OCI-LY7 (cell line): ENCODE data around the gene DGUOK. TPM values are rescaled to one million over a fixed set of nuclear protein-coding genes. Genes with fewer than 3 reads are reported as not detected.

ENCODE experiments used
- BruUV-seq: library from RNA; stranded (reverse); fragments of 400-500 nt; replicated peaks from 2 replicates; lab custom pipeline; 2021; lab: Mats Ljungman, UMichigan
- CTCF ChIA-PET: fragments of 300-600 bp; sonication (Branson Sonifier 250); formaldehyde crosslinking; loops from one replicate; lab custom pipeline; 2022; ENCODE audit warnings: antibody characterized with exemption; ENCODE audit not compliant: unreplicated experiment; lab: Charles Lee
- POLR2A ChIA-PET: fragments of 300-600 bp; sonication (Branson Sonifier 250); formaldehyde crosslinking; loops from one replicate; lab custom pipeline; 2022; ENCODE audit warnings: antibody characterized with exemption; lab: Charles Lee
- DNase-seq: peaks from one replicate; pipeline ENCODE4 v3.0.0-alpha.2; 2015; ENCODE audit warnings: low spot score
- H2AFZ ChIP-seq: fragments of 200-600 bp; sonication (generic), shearing (Covaris generic); 2 replicates; pipeline ENCODE4 v1.6.1; 2014; ENCODE audit warnings: mild to moderate bottlenecking, antibody characterized with exemption, low read length, moderate library complexity
- H3K27ac ChIP-seq: fragments of 200-600 bp; sonication (generic); 2 replicates; pipeline ENCODE4 v1.5.1; 2014; ENCODE audit warnings: mixed run types, low read depth, mild to moderate bottlenecking, moderate library complexity, low read length, inconsistent platforms; ENCODE audit not compliant: poor library complexity, severe bottlenecking
- H3K36me3 ChIP-seq: fragments of 200-600 bp; sonication (generic); 2 replicates; pipeline ENCODE4 v1.6.1; 2014; ENCODE audit warnings: mild to moderate bottlenecking, antibody characterized with exemption, low read length, moderate library complexity, mixed read lengths; ENCODE audit not compliant: insufficient read depth
- H3K4me1 ChIP-seq: fragments of 200-600 bp; sonication (generic); 2 replicates; pipeline ENCODE4 v1.5.1; 2014; ENCODE audit warnings: mild to moderate bottlenecking, low read length; ENCODE audit not compliant: insufficient read depth, poor library complexity, severe bottlenecking
- H3K4me2 ChIP-seq: fragments of 200-600 bp; sonication (generic); 2 replicates; pipeline ENCODE4 v1.6.1; 2014; ENCODE audit warnings: mild to moderate bottlenecking, low read length
- H3K4me3 ChIP-seq: fragments of 200-600 bp; sonication (generic); 2 replicates; pipeline ENCODE4 v1.5.1; 2014; ENCODE audit warnings: mild to moderate bottlenecking, low read depth, low read length; ENCODE audit not compliant: poor library complexity, severe bottlenecking
- H3K79me2 ChIP-seq: fragments of 200-600 bp; sonication (generic); 2 replicates; pipeline ENCODE4 v1.6.1; 2016; ENCODE audit warnings: low read depth, mild to moderate bottlenecking, low read length, moderate library complexity, mixed read lengths; ENCODE audit not compliant: insufficient read depth
- H3K9me2 ChIP-seq: fragments of 200-600 bp; sonication (generic); 2 replicates; pipeline ENCODE4 v1.6.1; 2016; ENCODE audit warnings: mild to moderate bottlenecking, low read length, mixed read lengths; ENCODE audit not compliant: insufficient read depth
- H3K9me3 ChIP-seq: fragments of 200-600 bp; sonication (generic); 2 replicates; pipeline ENCODE4 v1.6.1; 2014; ENCODE audit warnings: mild to moderate bottlenecking, mixed run types, low read length, mixed read lengths
- H4K20me1 ChIP-seq: fragments of 200-600 bp; sonication (generic); 2 replicates; pipeline ENCODE4 v1.6.1; 2014; ENCODE audit warnings: mild to moderate bottlenecking, antibody characterized with exemption, low read length, moderate library complexity, mixed read lengths; ENCODE audit not compliant: insufficient read depth
- CTCF ChIP-seq: fragments of 200-600 bp; sonication (generic); conservative IDR thresholded peaks from 2 replicates; pipeline ENCODE4 v1.5.1; 2014; ENCODE audit warnings: mild to moderate bottlenecking, antibody characterized with exemption, low read length, moderate library complexity, mixed read lengths
- EZH2phosphoT487 ChIP-seq: fragments of 200-600 bp; sonication (generic); IDR thresholded peaks from 2 replicates; pipeline ENCODE4 v1.6.1; 2018; ENCODE audit warnings: low read depth, borderline replicate concordance, mild to moderate bottlenecking, mixed run types, antibody characterized with exemption, low read length, moderate library complexity, mixed read lengths
- intact Hi-C: fragments of 100-400 bp; cut with micrococcal nuclease; formaldehyde crosslinking; loops from one replicate; pipeline ENCODE4 v1.10.0; 2022; ENCODE audit not compliant: unreplicated experiment
- total RNA-seq, 2 experiments: library from RNA; depleted of rRNA in 1 of 2; stranded (reverse); fragments of >200 nt in 1 of 2; shearing (Covaris generic) in 1 of 2; gene quantifications; 2 replicates each; pipeline ENCODE4 v1.2.3, GENCODE V29; 2014 to 2022

Gene DGUOK
- total RNA-seq, 2 experiments from 2014 or later = 73.4 to 91.8 TPM

GRCh38 chr2:74000666-74001065, 74.0 kb downstream of the DGUOK start:
- ChIA-PET POLR2A (interaction anchor here (0.9 to 1.4 kb wide), 2 partner anchors 13 to 114 kb away, joined by 3 to 4 read pairs; no protein-coding TSS in a partner anchor), CTCF (no interaction called here)
- peaks cover 16% of the 10 kb centered on the region; the same call in 1 of the 2 replicates for H4K20me1 ChIP-seq
- H3K4me3 ChIP-seq = no peak overlapping the region
- H3K4me2 ChIP-seq = no peak overlapping the region
- no peak for DNase-seq
- peaks cover 19% of the 10 kb centered on the region for H3K4me1 ChIP-seq
- BruUV-seq = no TSS peak
- H3K9me3 ChIP-seq = no peaks in the 10 kb centered on the region
- no peak overlapping the region for H2AFZ ChIP-seq
- TF ChIP-seq CTCF (no peak), EZH2phosphoT487 (no peak)
- intact Hi-C loops = loop anchor here (5.0 kb wide), 1 partner anchor 147 kb away; the partner anchor contains the start of gene BOLA3
- H3K9me2 ChIP-seq = no peaks in the 10 kb centered on the region
- peaks cover 12% of the 10 kb centered on the region; the same call in 1 of the 2 replicates for H3K79me2 ChIP-seq
- H3K27ac ChIP-seq = no peak overlapping the region
- H3K36me3 ChIP-seq = peaks cover 11% of the 10 kb centered on the region

GRCh38 chr2:74001121-74001520, 74.4 kb downstream of the DGUOK start:
- ChIA-PET CTCF (no interaction called here), POLR2A (interaction anchor here (0.9 to 1.4 kb wide), 2 partner anchors 13 to 113 kb away, joined by 3 to 4 read pairs; no protein-coding TSS in a partner anchor)
- H4K20me1 ChIP-seq = peaks cover 16% of the 10 kb centered on the region; the same call in 1 of the 2 replicates
- intact Hi-C loops = loop anchor here (5.0 kb wide), 1 partner anchor 146 kb away; the partner anchor contains the start of gene BOLA3
- H3K4me2 ChIP-seq = no peak overlapping the region
- no peak overlapping the region for H3K27ac ChIP-seq
- no peaks in the 10 kb centered on the region for H3K9me2 ChIP-seq
- DNase-seq = no peak
- H3K79me2 ChIP-seq = peaks cover 9% of the 10 kb centered on the region; the same call in 1 of the 2 replicates
- peaks cover 15% of the 10 kb centered on the region for H3K36me3 ChIP-seq
- H3K4me3 ChIP-seq = no peak overlapping the region
- H3K9me3 ChIP-seq = no peaks in the 10 kb centered on the region
- H3K4me1 ChIP-seq = peaks cover 19% of the 10 kb centered on the region
- TF ChIP-seq CTCF (no peak), EZH2phosphoT487 (no peak)
- H2AFZ ChIP-seq = no peak overlapping the region
- no TSS peak for BruUV-seq
